Hypothalamus (tissue), 51 donors: ENCODE results near the gene MSANTD4.
A peak's percentile ranks its signal among the peaks of the same experiment; 100 is the strongest.
"Not testable (repeated sequence)": the region's sequence is repeated elsewhere in the genome, so short reads cannot be mapped to it uniquely, and the experiment has no call there.

Experiments used
- DNase-seq, 51 donors: peaks; one replicate each; lab custom pipeline; 2025; lab: John Stamatoyannopoulos, UW

The MSANTD4 gene

GRCh38 chr11:106021967-106022794 is at the start of gene MSANTD4:
MSANTD4 (minus strand) TSS chr11:106022240; CDS start chr11:106010917, 11,323 bp downstream.
- peak; percentile 83 to 100 (median 99) for DNase-seq

GRCh38 chr11:106070606-106071005 is 48.6 kb upstream of the MSANTD4 start:
- DNase-seq, result no peak

GRCh38 chr11:106063009-106063408 is 41.0 kb upstream of the MSANTD4 start:
- no peak for DNase-seq

GRCh38 chr11:106061954-106062949 is 40.2 kb upstream of the MSANTD4 start:
- no peak for DNase-seq

GRCh38 chr11:106061249-106061784 is 39.3 kb upstream of the MSANTD4 start:
- DNase-seq, result no peak

- no peak for DNase-seq
Measured at GRCh38 chr11:106059617-106060016, 37.6 kb upstream of the MSANTD4 start.

- DNase-seq, result not testable (repeated sequence)
Measured at GRCh38 chr11:106058377-106058776, 36.3 kb upstream of the MSANTD4 start.

- no peak for DNase-seq
Measured at GRCh38 chr11:106051103-106051502, 29.1 kb upstream of the MSANTD4 start.

- DNase-seq, result no peak
Measured at GRCh38 chr11:106049727-106050476, 27.9 kb upstream of the MSANTD4 start.

GRCh38 chr11:106047631-106048030 is 25.6 kb upstream of the MSANTD4 start:
- no peak for DNase-seq

- no peak for DNase-seq
Measured at GRCh38 chr11:106043540-106043939, 21.5 kb upstream of the MSANTD4 start.

GRCh38 chr11:106032861-106033260 is 10.8 kb upstream of the MSANTD4 start:
- DNase-seq, result no peak

- no peak for DNase-seq
Measured at GRCh38 chr11:106031936-106032335, 9.9 kb upstream of the MSANTD4 start.

GRCh38 chr11:106031202-106031810 is 9.3 kb upstream of the MSANTD4 start:
- DNase-seq, result no peak

- no peak for DNase-seq
Measured at GRCh38 chr11:106030609-106031008, 8.6 kb upstream of the MSANTD4 start.

GRCh38 chr11:106022795-106023275 is 795 bp upstream of the MSANTD4 start:
- DNase-seq, result peak in 2 of 51 donors; percentile 2 to 22

GRCh38 chr11:106021181-106021966 is 666 bp downstream of the MSANTD4 start:
- DNase-seq, result peak in 1 of 51 donors; percentile 49

- no peak for DNase-seq
Measured at GRCh38 chr11:106017093-106017492, 4.9 kb downstream of the MSANTD4 start.

- DNase-seq, result no peak
Measured at GRCh38 chr11:106015066-106015465, 7.0 kb downstream of the MSANTD4 start.
